ENCODE results near the gene RLF.

GRCh38 chr1:40244138-40244744, 83.1 kb downstream of the RLF start:
- no peak for TF ChIP-seq POLR2A (IDR thresholded peaks at IDR 0.05)
- no peak for TF ChIP-seq POLR2AphosphoS5 (IDR thresholded peaks at IDR 0.05)
